A549 treated with ZK216348 at 1 μM for 4 hours (cell line): ENCODE data around the gene FXYD4. TPM values are rescaled to one million over a fixed set of nuclear protein-coding genes. Genes with fewer than 3 reads are reported as not detected.

Experiments
- total RNA-seq: library from RNA; stranded (reverse); fragments of 200-300 nt; extraction: Qiagen RNA extraction; gene quantifications from 5 replicates; pipeline ENCODE4 v1.2.3, GENCODE V29; 2022; ENCODE audit warnings: low read depth

Gene FXYD4, protein sequence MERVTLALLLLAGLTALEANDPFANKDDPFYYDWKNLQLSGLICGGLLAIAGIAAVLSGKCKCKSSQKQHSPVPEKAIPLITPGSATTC
- total RNA-seq: not detected in 5 replicates

DNA sequence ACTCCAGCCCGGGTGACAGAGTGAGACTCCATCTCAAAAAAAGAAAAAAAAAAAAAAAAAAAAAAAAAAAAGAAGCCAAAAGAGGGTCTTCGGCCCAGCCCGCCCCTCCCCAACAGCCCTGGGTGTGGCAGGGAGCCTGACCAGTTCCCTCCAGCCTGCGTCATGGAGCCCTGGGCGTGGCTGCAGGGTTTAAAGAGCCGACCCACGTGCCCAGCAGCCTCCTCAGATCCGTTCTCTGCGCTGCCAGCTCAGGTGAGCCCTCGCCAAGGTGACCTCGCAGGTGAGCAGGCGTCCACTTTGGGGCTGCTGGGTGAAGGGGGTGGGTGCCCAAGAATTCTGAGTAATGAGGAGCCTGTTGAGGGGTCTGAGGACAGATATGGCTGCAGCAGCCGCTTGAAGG lies at the start of gene FXYD4:
FXYD4 (plus strand) TSS at position 219 of the 400 bp plus-strand sequence. CDS start 2,111 bp downstream, outside the sequence.

DNA sequence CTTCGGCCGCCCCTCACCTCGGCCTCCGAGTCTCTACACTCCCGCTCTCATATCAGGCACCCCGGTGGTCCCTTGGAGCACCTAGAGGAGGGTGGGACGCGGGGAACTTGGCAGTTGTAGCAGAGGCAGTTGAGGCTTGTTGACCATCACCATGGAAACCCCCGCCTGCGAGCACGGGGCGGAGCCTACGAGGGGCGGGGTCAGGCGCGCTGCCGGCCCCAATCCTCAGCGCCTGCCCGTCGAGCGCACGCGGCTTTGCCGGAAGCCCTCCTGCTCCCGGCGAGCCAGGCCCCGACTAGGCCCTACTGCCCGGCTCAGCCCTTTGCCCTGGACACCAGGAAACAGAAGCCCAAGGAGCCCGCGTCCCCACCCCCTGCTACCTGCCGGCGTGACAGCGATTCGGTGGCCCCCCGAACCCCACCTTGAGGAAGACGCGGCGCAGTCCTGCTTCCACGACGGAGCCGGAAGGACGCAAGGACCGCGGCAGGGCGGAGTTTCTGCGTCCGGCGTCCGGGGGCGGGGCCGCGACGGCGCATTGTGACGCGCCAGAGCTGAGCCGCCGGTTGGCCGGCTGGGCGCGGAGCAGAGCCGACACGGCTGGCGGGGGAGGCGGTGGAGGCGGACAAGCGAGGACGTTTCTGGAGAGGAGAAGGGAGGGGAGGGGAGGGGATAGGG lies 37.4 kb downstream of the FXYD4 start, which contains the start of gene HNRNPF:
HNRNPF (minus strand) TSS at position 477 of the 675 bp plus-strand sequence. CDS start 21,302 bp downstream, outside the sequence.

Other genes with a start within 250 kb of the FXYD4 start
- gene CSGALNACT2, start 233.2 kb upstream of the FXYD4 start, total RNA-seq: 8.7 to 19.2 TPM (median 14.5 TPM) in 5 replicates
- gene RASGEF1A, start 104.6 kb upstream of the FXYD4 start, total RNA-seq: 2.8 to 8.0 TPM (median 4.6 TPM) in 5 replicates
- gene HNRNPF, start 37.5 kb downstream of the FXYD4 start, total RNA-seq: 261 to 359 TPM (median 342 TPM) in 5 replicates
- gene ZNF487, start 65.5 kb downstream of the FXYD4 start, total RNA-seq: 3.2 to 7.1 TPM (median 6.9 TPM) in 5 replicates
- gene ZNF239, start 203.0 kb downstream of the FXYD4 start, total RNA-seq: 2.0 to 2.8 TPM (median 2.4 TPM) in 5 replicates
- 1.4 to 2.4 TPM (median 1.8 TPM) in 5 replicates for gene ZNF485, start 234.8 kb downstream of the FXYD4 start, total RNA-seq